ENCODE results near the gene CD2AP.

DNA sequence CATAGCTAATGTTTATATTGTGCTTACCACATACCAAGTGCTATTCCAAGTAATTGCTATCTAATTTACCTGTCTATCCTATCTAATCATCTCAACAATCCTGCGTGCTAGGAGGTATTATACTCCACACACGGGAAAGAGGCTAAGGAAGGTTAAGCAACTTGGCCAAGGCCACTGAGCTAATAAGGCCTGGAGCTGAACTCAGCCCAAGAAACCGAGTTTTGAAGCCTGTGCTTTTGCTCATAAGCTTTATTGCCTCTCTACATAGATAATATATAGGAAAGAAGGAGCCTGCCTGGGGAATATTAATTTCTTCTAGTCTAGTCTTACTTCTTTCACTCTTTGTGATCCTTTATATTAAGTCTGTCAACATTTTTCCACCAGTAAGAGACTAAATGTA lies 153.0 kb downstream of the CD2AP start:
- TF ChIP-seq, protein P1, sequence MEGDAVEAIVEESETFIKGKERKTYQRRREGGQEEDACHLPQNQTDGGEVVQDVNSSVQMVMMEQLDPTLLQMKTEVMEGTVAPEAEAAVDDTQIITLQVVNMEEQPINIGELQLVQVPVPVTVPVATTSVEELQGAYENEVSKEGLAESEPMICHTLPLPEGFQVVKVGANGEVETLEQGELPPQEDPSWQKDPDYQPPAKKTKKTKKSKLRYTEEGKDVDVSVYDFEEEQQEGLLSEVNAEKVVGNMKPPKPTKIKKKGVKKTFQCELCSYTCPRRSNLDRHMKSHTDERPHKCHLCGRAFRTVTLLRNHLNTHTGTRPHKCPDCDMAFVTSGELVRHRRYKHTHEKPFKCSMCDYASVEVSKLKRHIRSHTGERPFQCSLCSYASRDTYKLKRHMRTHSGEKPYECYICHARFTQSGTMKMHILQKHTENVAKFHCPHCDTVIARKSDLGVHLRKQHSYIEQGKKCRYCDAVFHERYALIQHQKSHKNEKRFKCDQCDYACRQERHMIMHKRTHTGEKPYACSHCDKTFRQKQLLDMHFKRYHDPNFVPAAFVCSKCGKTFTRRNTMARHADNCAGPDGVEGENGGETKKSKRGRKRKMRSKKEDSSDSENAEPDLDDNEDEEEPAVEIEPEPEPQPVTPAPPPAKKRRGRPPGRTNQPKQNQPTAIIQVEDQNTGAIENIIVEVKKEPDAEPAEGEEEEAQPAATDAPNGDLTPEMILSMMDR (IDR thresholded peaks at IDR 0.05 in 8 of 11, conservative IDR thresholded peaks at IDR 0.05 in 3 of 11), result no peak
- TF ChIP-seq POLR2AphosphoS5 (IDR thresholded peaks at IDR 0.05), result no peak
- no peak for TF ChIP-seq POLR2A (IDR thresholded peaks at IDR 0.05)

All from spleen (tissue), 7 donors.